Gastroesophageal sphincter (tissue), 4 donors: ENCODE data around the gene KRR1. TPM values are rescaled to one million over a fixed set of nuclear protein-coding genes. Genes with fewer than 3 reads are reported as not detected.

Source experiments
- ATAC-seq: fragments of 150-250 bp; one replicate; pipeline ENCODE4 v1.9.1; 2016; ENCODE audit warnings: mild to moderate bottlenecking, moderate library complexity
- H3K27ac ChIP-seq, 4 donors: fragments of 200-600 bp; sonication (generic) in 3 of 4; 1 replicate in 3 of 4; 2 replicates in 1 of 4; pipeline ENCODE4 v1.5.1; 2016 to 2019
- H3K27me3 ChIP-seq: fragments of 200-600 bp; sonication (generic); one replicate; pipeline ENCODE4 v1.5.1; 2019
- H3K36me3 ChIP-seq, 2 donors: fragments of 200-600 bp; sonication (generic); one replicate each; pipeline ENCODE4 v1.5.1; 2019; ENCODE audit warnings: control low read depth in 1 of 2
- H3K4me1 ChIP-seq, 3 donors: fragments of 200-600 bp; sonication (generic); 1 replicate in 2 of 3; 2 replicates in 1 of 3; pipeline ENCODE4 v1.5.1; 2016 to 2019; ENCODE audit warnings: control low read depth in 2 of 3
- H3K4me3 ChIP-seq, 2 donors: fragments of 200-600 bp; sonication (generic); one replicate each; pipeline ENCODE4 v1.5.1; 2019; ENCODE audit warnings: mild to moderate bottlenecking in 1 of 2, moderate library complexity in 1 of 2
- H3K9me3 ChIP-seq, 3 donors: fragments of 200-600 bp; sonication (generic); one replicate each; pipeline ENCODE4 v1.5.1; 2017 to 2019; ENCODE audit warnings: control low read depth in 2 of 3
- CTCF ChIP-seq, 4 experiments: fragments of 200-600 bp in 2 of 4; fragments of 450-650 bp in 2 of 4; sonication (generic) in 1 of 4; IDR thresholded peaks; one replicate each; pipeline ENCODE4 v1.5.1; 2017 to 2019; ENCODE audit warnings: antibody characterized with exemption in 4 of 4, mild to moderate bottlenecking in 2 of 4, moderate library complexity in 2 of 4
- EP300 ChIP-seq: sonication (generic); formaldehyde crosslinking; IDR thresholded peaks from one replicate; pipeline ENCODE4 v1.6.1; 2017; ENCODE audit warnings: antibody characterized with exemption, mild to moderate bottlenecking
- POLR2A ChIP-seq, 2 donors: fragments of 450-650 bp; IDR thresholded peaks; one replicate each; pipeline ENCODE4 v1.6.1; 2017; ENCODE audit warnings: antibody characterized with exemption in 2 of 2, mild to moderate bottlenecking in 2 of 2, moderate library complexity in 1 of 2
- POLR2AphosphoS5 ChIP-seq: sonication (generic); formaldehyde crosslinking; IDR thresholded peaks from one replicate; pipeline ENCODE4 v1.6.1; 2017; ENCODE audit warnings: antibody characterized with exemption
- WGBS, 2 donors: methylation state at CpG; one replicate each; pipeline ENCODE4 v1.1.5; 2018; ENCODE audit warnings: low coverage in 1 of 2; 5-methylcytosine and 5-hydroxymethylcytosine counted together
- total RNA-seq, 4 donors: library from RNA; depleted of rRNA; stranded (reverse); fragments of >200 nt; gene quantifications; one replicate each; pipeline ENCODE4 v1.1.0, GENCODE V29; 2016

The KRR1 gene
- 10 to 100 TPM; 33.0 to 46.2 (median 36.6) TPM for total RNA-seq

- Histone ChIP-seq H3K27ac (peak within 1 kb of the TSS; percentile 75 to 86 (median 78)), H3K36me3 (peaks cover 0 to 8% of the 10 kb centered on the region in 2 donors), H3K9me3 (no peaks in the 10 kb centered on the region), H3K4me1 (peaks cover 9 to 27% (median 14%) of the 10 kb centered on the region in 3 donors), H3K27me3 (no peaks in the 10 kb centered on the region), H3K4me3 (peak within 1 kb of the TSS; percentile 66 to 100)
- WGBS, 2 donors = 2 to 3% methylated on average over 31 to 40 of the region's 47 CpGs
- peak; percentile 98 for ATAC-seq
- TF ChIP-seq EP300 = no peak
- TF ChIP-seq POLR2A (IDR thresholded peaks at IDR 0.05) = peak; percentile 22 to 45
- peak; percentile 81 for TF ChIP-seq POLR2AphosphoS5
- peak in 2 of 4 experiments; percentile 14 to 42 for TF ChIP-seq CTCF (IDR thresholded peaks at IDR 0.05)
These were observed at the start of gene KRR1 for GRCh38 chr12:75511116-75512048. Gene KRR1, minus strand, starts transcription at chr12:75511609. Its CDS starts 12 bp downstream, at chr12:75511597.

GRCh38 chr12:75560167-75560566 is 48.8 kb upstream of the KRR1 start:
- Histone ChIP-seq H3K4me1 (no peaks in the 10 kb centered on the region), H3K9me3 (no peaks in the 10 kb centered on the region), H3K36me3 (no peaks in the 10 kb centered on the region), H3K4me3 (no peak overlapping the region), H3K27ac (no peak overlapping the region), H3K27me3 (no peaks in the 10 kb centered on the region)
- WGBS, 2 donors = 21 to 41% methylated on average over 2 of the region's 2 CpGs
- TF ChIP-seq EP300 (no peak), POLR2A (IDR thresholded peaks at IDR 0.05) (no peak), CTCF (IDR thresholded peaks at IDR 0.05) (peak in 2 of 4 experiments; percentile 15 to 30), POLR2AphosphoS5 (no peak)
- ATAC-seq = no peak

GRCh38 chr12:75558287-75558686 is 46.9 kb upstream of the KRR1 start:
- Histone ChIP-seq H3K4me1 (peaks cover 0 to 11% (median 4%) of the 10 kb centered on the region in 3 donors), H3K36me3 (no peaks in the 10 kb centered on the region), H3K4me3 (no peak overlapping the region), H3K27ac (no peak overlapping the region), H3K27me3 (no peaks in the 10 kb centered on the region), H3K9me3 (no peaks in the 10 kb centered on the region)
- ATAC-seq = no peak
- TF ChIP-seq POLR2A (IDR thresholded peaks at IDR 0.05) (no peak), EP300 (no peak), CTCF (IDR thresholded peaks at IDR 0.05) (no peak), POLR2AphosphoS5 (no peak)
- 75 to 92% methylated on average over 2 of the region's 3 CpGs for WGBS, 2 donors

GRCh38 chr12:75556311-75556899 is 45.0 kb upstream of the KRR1 start:
- Histone ChIP-seq H3K27me3 (no peaks in the 10 kb centered on the region), H3K36me3 (no peaks in the 10 kb centered on the region), H3K9me3 (no peaks in the 10 kb centered on the region), H3K4me3 (no peak overlapping the region), H3K27ac (no peak overlapping the region), H3K4me1 (peaks cover 0 to 14% (median 5%) of the 10 kb centered on the region in 3 donors)
- no peak for TF ChIP-seq EP300
- no peak for TF ChIP-seq POLR2AphosphoS5
- TF ChIP-seq POLR2A (IDR thresholded peaks at IDR 0.05) = no peak
- TF ChIP-seq CTCF (IDR thresholded peaks at IDR 0.05) = no peak
- 27 to 43% methylated on average over 3 of the region's 3 CpGs for WGBS, 2 donors
- no peak for ATAC-seq
